Kasumi-1 (cell line): ENCODE data around the gene GALNT17.

Source experiments
- DNase-seq, 2 experiments: peaks; one replicate each; lab custom pipeline; 2025; lab: John Stamatoyannopoulos, UW

GALNT17 gene

GRCh38 chr7:71504697-71505441, 372.9 kb downstream of the GALNT17 start:
- no peak for DNase-seq

DNA sequence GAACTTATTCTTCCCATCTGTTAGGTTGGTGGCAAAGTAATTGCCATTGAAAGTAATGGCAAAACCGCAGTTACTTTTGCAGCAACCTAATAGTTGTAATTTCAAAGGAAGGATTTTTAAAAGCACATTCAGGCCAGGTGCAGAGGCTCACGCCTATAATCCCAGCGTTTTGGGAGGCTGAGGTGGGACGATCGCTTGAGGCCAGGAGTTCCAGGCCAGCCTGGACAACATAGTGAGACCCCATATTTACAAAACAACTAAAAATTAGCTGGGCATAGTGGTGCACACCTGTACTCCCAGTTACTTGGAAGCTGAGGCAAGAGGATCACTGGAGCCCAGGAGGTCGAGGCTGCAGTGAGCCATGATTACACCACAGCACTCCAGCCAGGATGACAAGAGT, 374.9 kb downstream of the GALNT17 start:
- no peak for DNase-seq

DNA sequence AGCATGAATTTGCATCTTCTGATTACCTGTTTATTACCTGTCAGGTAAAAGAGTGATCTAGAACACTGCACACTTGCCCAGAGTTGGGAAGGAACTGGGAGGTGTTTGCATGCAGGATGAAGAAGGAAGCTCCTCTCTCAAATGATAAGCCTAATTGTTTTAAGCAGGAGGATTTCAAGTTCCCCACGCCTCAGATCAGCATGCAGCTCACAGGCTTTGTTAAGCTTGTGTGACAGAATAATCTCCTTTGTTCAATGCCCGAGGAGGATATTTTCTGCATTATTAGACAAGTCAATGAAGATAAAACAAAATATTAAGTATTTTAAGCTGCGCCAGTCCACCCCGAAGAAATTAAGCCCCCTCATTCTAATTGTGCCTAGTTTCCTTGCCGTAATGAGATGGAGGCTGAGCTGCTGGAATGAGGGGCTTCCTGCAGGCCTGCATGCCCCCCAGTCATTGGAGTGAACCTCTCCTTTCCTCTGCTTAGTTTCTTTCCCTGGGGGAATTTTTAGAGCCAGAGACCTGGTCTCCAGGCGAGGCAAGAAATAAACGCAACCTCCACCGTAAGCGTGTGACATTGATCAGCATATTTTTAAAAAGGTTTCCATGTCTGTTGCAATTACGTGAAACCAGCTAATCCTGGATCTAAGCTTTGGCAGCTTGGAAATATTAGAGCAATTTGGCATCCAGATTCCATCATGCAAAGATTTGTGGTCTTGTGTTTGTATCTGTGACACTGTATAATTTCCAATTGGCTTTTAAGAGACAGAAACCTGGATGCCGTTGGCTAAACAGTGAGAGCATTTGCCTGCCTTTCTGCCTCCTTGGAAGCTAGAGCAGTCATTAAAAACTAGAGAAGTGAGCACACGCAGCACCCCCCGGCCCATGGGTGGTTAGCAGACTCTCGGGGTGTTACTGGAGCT, 376.0 kb downstream of the GALNT17 start:
- no peak for DNase-seq

- DNase-seq: no peak
Observed at GRCh38 chr7:71509381-71509780, 377.4 kb downstream of the GALNT17 start.

GRCh38 chr7:71511361-71511807, 379.4 kb downstream of the GALNT17 start:
- no peak for DNase-seq

DNA sequence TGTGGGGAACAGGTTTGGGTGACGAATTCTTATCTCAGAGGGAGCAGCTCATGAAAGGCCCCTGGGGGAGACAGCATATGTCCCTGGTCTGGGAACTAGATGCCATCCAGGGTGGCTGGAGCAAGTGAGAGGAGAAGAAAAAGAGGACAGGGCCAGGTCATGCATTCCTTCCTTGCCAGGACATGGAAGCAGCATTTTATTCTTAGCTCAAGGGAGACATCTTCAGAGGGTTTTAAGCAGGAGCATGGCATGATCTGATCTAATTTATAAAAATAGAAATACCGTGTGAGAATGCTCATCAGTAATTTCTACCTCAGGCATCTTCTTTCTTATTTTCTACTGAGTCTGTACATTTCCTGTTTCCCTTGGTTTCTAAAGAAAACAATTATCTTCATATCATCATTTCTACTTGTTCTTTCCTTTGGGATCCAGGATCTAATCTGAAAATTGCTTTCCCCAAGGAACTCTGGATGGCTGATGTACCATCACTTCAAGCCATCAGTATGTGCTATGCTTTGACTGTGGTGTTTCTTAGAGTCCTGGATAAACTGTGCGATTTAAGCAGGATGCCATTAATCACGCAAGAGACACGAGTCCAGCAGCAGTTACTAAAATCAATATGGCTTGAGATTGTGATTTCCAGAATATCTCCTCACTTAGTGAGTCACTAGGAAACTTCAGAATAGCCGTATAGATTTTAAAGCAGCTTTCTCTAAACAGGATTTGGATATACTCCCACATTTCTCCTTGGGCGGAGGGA, 386.2 kb downstream of the GALNT17 start:
- no peak for DNase-seq

GRCh38 chr7:71518880-71519279, 386.9 kb downstream of the GALNT17 start:
- no peak for DNase-seq

DNA sequence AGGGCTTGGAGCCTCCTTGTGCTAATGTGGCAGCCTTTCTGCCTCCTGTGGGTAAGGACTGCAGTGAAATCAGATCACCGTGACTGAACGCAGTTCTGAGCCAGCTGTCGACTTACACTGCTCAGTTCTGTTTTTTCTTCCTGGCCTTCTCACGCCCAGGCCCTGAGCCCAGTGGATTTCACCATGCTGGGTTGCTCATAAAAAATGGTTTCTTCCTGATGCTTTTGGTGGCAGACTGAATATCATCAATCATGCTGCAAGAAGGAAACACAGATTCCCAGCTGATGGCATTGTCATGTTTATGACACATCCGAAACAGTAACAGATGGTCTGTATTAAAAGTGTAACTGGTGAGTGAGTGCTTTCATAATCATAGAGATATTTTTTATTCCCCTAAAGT, 389.6 kb downstream of the GALNT17 start:
- no peak for DNase-seq

GRCh38 chr7:71526106-71526505, 394.2 kb downstream of the GALNT17 start:
- DNase-seq: no peak

- no peak for DNase-seq
Observed at GRCh38 chr7:71527213-71527612, 395.3 kb downstream of the GALNT17 start.

DNA sequence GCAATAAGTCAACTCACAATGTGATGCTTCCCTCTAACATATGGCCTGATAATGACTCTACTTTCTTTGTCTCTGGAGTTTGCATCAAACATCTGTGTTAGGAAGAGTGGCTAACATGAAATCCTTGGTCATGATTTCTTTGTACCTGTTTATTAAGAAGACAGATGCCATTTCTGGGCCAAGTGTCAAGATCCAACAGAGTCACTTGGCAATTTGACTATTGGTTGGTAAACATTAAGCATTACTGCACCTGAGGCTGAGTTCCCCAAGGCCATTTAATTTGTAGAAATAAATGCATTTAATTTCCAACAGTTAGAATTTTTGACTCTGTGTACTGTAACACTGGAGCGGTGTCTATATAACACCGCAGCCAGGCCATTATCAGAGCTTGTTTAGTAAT, 403.7 kb downstream of the GALNT17 start:
- no peak for DNase-seq

DNA sequence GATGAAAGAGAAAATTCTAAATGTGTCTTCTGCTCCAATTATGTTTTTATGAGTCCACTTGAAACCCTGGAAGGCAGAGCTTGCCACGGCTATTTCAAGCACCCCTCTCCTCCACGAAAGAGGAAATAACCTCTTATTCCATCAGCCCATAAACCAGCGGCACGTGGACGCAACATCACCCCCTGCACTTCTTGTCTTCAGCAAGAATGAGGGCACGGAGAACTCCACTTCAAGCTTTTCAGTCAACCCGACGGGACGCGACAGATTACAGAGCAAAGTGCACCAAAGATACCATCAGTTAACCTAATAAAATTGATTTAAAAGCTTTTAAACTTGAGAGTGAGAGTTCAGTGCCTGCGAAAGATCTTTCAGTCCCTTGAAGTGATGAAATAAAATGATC, 406.3 kb downstream of the GALNT17 start:
- no peak for DNase-seq

DNA sequence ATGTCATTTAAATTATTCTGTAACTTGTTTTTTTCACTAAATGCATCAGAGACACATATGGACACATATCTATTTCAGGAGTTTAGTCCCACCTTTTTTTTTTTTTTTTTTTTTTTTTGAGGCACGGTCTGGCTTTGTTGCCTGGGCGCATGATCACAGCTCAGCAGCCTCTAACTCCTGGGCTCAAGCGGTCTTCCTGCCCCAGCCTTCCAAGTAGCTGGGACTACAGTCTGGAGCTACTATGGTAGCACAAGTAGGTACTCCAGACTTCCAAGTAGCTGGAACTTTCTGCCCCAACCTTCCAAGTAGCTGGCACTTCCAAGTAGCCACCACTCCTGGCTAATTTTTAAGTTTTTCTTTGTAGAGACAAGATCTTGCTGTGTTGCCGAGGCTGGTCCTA, 407.7 kb downstream of the GALNT17 start:
- no peak for DNase-seq

- no peak for DNase-seq
Observed at GRCh38 chr7:71541707-71542353, 409.9 kb downstream of the GALNT17 start.

GRCh38 chr7:71543396-71543795, 411.5 kb downstream of the GALNT17 start:
- no peak for DNase-seq

- DNase-seq: no peak
Observed at GRCh38 chr7:71544816-71545215, 412.9 kb downstream of the GALNT17 start.

- no peak for DNase-seq
Observed at GRCh38 chr7:71547426-71547825, 415.5 kb downstream of the GALNT17 start.

DNA sequence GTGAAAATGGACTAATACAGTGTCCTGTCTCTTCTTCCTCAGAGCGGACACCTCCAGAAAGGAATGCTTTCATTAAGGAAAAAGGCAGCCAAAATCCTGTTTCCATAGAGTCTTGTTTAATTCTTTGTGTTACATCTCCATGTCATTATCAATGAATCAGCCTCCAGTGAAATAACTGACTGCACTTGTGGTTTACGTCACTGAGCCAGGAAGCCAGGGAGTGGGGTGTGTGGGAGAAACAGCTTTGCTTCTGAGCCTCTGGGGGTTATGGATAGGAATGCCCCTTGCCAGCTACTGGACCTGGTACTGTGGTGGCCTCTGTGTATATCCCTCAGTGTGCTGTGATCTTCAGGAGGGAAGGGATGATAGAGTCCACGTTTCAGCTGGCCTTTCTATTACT, 416.8 kb downstream of the GALNT17 start:
- DNase-seq: no peak

DNA sequence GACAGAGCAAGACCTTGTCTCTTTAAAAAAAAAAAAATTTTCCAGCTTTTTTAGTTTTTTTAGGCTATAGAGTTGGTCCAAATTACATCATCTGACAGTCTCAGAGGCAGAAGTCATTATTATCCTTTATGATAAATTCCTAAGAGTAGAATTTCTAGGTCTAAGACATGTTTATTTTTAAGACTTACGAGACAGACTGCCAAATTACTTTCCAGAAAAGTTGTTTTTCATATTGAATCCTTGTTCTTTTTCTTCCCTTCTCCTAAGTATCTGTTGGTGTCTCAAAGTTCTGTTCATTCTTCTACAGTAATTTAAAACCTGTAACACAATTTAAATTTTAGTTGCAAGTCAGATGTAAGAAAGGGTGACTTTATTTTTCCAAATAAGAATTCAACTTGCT, 421.4 kb downstream of the GALNT17 start:
- DNase-seq: no peak

DNA sequence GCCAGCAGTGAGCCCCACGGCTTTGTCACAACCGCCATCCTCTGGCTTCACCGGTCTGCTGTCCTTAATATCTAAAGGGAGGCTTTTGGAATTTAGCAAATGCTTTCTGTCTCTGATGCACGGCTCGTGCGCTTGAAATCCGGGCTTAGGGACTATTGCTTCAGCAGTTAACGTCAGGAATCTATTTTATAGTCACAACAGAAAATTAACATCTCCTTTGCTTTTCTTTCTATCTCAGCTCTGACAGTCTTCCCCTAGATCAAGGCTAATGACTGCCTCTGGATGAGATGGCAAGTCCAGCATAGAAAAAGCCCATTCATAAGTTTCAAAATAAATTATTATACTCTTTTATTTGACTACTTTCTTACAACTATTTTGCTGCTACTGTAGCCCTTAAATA, 423.8 kb downstream of the GALNT17 start:
- no peak for DNase-seq

DNA sequence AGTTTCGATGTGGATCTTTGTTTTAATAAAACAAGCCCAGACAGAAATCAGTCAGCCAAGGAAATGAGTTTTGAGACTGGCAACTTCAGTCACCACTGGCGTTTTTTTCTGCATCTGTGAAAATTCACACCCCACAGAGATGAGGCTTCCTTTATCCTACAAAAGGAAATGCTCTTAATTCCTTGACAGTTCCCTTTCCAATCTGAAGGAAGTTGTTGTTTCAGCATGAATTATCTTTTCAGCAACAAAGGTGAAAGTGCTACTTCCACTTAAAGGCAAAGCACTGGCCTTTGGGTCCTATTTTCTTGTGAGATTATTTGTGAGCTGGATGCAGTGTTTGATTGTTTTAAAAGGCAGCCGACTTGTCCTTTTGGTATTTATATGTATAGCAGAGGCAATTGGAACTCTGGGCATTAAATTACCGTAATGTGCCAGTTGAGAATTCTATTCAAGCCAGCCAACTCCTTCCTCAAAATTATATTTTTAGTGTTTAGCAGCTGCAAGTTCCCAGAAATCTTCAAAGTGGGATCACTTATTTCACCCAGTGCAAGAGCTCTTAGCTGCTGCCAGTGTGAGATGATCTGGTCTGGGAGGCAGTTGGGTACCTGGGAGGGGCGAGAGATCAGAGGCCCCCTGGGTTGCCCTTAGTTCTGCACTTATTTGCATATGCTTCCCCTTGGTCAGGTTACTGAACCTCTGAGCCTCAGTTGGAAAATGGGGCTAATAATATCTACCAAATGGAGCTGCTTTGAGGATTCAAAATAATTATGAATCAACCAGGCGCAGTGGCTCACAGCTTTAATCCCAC, 427.1 kb downstream of the GALNT17 start:
- no peak for DNase-seq
